Testis (tissue), 3 donors: ENCODE measurements around the gene KIR2DL4. TPM values are rescaled to one million over a fixed set of nuclear protein-coding genes. Genes with fewer than 3 reads are reported as not detected.
"Not testable (repeated sequence)": the region's sequence is repeated elsewhere in the genome, so short reads cannot be mapped to it uniquely, and the experiment has no call there.

ENCODE experiments used
- DNase-seq: peaks from one replicate; pipeline ENCODE4 v3.0.0-alpha.2; 2019
- H3K27ac ChIP-seq, 2 donors: fragments of 200-600 bp; sonication (generic); one replicate each; pipeline ENCODE4 v1.5.1; 2019
- H3K27me3 ChIP-seq: fragments of 200-600 bp; sonication (generic); one replicate; pipeline ENCODE4 v1.5.1; 2019
- H3K36me3 ChIP-seq: fragments of 200-600 bp; sonication (generic); one replicate; pipeline ENCODE4 v1.5.1; 2017; ENCODE audit warnings: low read depth; ENCODE audit errors: missing control alignments
- H3K4me1 ChIP-seq: fragments of 200-600 bp; sonication (generic); one replicate; pipeline ENCODE4 v1.5.1; 2019
- H3K4me3 ChIP-seq, 2 donors: fragments of 200-600 bp; sonication (generic); one replicate each; pipeline ENCODE4 v1.5.1; 2017 to 2019
- H3K9me3 ChIP-seq: fragments of 200-600 bp; sonication (generic); one replicate; pipeline ENCODE4 v1.5.1; 2017
- POLR2A ChIP-seq: fragments of 450-650 bp; IDR thresholded peaks from one replicate; pipeline ENCODE4 v1.6.1; 2017; ENCODE audit warnings: antibody characterized with exemption, mild to moderate bottlenecking, moderate library complexity
- WGBS, 2 donors: methylation state at CpG; one replicate each; pipeline ENCODE4 v1.1.5; 2018; 5-methylcytosine and 5-hydroxymethylcytosine counted together
- intact Hi-C: fragments of 100-400 bp; cut with DNase I; formaldehyde crosslinking; loops from one replicate; pipeline ENCODE4 v1.15.1; 2023; ENCODE audit warnings: low total_unique reads
- polyA plus RNA-seq: library from polyadenylated mRNA; stranded (reverse); fragments of 350-450 nt; fragmentation: Illumina TruSeq; extraction: RNeasy Lipid Tissue Mini Kit (QIAGEN cat#74804); gene quantifications from one replicate; pipeline ENCODE4 v1.2.3, GENCODE V29; 2014; ENCODE audit warnings: low read depth, low replicate concordance; ENCODE audit not compliant: insufficient read depth
- total RNA-seq, 2 donors: library from RNA; depleted of rRNA; stranded (reverse); fragments of >200 nt; gene quantifications; one replicate each; pipeline ENCODE4 v1.2.3, GENCODE V29; 2016
- TF ChIP-seq, protein P1 (sequence below), 3 experiments: fragments of 450-650 bp in 2 of 3; fragments of 200-600 bp in 1 of 3; sonication (generic) in 1 of 3; IDR thresholded peaks; one replicate each; pipeline ENCODE4 v1.5.1; 2016 to 2019; ENCODE audit warnings: antibody characterized with exemption in 3 of 3, mild to moderate bottlenecking in 2 of 3, moderate library complexity in 1 of 3

KIR2DL4 gene
- total and polyA plus RNA-seq, 3 donors from 2014 or later = 0.31 TPM; not detected in 2

DNA sequence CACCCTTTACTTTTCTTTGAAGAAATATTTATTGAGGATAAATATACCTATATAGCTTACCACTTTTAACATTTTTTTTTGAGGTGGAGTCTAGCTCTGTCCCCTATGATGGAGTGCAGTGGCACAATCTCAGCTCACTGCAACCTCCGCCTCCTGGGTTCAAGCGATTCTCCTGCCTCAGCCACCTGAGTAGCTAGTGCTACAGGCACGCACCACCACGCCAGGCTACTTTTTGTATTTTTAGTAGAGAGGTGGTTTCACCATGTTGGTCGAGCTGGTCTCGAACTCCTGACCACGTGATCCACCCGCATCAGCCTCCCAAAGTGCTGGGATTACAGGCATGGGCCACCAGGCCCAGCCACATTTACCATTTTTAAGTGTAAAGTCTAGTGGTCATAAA is 27.6 kb upstream of the KIR2DL4 start:
- H3K36me3 ChIP-seq, H3K27ac ChIP-seq, H3K9me3 ChIP-seq, H3K4me1 ChIP-seq, H3K4me3 ChIP-seq, intact Hi-C loops, DNase-seq, H3K27me3 ChIP-seq: not testable (repeated sequence)
- WGBS, 2 donors = 81 to 86% methylated on average over 8 of the region's 8 CpGs

DNA sequence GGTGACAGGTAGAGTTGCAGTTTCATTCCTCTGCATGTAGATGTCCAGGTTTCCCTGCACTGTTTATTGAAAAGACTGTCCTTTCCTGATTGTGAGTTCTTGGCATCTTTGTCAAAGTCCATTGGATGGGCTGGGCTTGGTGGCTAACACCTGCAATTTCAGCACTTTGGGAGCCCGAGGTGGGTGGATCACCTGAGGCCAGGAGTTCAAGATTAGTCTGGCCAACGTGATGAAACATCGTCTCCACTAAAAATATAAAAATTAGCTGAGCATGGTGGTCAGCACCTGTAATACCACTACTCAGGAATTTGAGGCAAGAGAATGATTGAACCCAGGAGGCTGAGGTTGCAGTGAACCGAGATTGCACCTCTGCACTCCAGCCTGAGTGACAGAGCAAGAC is 25.6 kb upstream of the KIR2DL4 start:
- DNase-seq, H3K36me3 ChIP-seq, H3K27me3 ChIP-seq, intact Hi-C loops, H3K9me3 ChIP-seq, H3K4me3 ChIP-seq, H3K27ac ChIP-seq, H3K4me1 ChIP-seq: not testable (repeated sequence)
- WGBS, 2 donors = 68 to 80% methylated on average over 4 of the region's 4 CpGs

DNA sequence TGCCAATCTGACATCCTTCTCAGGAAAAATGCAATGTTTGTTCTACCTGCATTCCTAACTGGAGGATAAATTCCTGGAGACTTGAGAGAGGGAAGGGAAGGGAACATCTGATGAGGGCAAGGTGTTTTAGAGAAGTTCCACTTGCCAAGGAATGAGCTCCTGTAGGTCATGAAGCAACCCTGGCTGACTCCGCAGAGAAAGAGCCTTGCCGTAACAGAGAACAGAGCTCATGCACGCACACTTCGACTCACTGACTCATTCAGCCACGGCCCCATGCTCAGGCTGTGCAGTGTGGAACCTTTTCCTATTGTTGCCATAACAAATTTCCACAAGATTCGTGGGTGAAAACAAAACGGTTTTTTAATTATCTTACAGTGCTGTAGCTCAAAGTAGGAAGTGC is 24.5 kb upstream of the KIR2DL4 start:
- WGBS, 2 donors = 63 to 86% methylated on average over 7 of the region's 7 CpGs
- H3K9me3 ChIP-seq, H3K27ac ChIP-seq, H3K4me3 ChIP-seq, intact Hi-C loops, H3K27me3 ChIP-seq, H3K36me3 ChIP-seq, H3K4me1 ChIP-seq, DNase-seq: not testable (repeated sequence)

DNA sequence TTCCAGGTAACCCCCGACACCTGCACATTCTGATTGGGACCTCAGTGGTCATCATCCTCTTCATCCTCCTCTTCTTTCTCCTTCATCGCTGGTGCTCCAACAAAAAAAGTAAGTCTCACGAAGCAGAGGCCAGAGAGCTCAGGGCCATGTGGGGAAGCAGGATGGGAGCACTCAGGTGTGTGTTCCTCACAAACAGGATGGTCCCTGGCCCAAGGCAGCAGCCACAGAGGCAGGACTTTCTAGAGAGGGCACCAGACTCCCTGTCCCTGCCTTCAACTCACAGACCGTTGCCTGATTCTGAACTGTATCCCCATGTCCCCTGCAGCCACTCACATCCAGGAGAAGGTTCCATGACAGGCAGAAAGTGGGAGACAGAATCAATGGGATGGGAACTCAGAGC is 20.5 kb upstream of the KIR2DL4 start:
- H3K27me3 ChIP-seq, H3K36me3 ChIP-seq, DNase-seq, H3K4me3 ChIP-seq, H3K9me3 ChIP-seq, intact Hi-C loops, H3K27ac ChIP-seq, H3K4me1 ChIP-seq: not testable (repeated sequence)
- WGBS, 2 donors = 74 to 80% methylated on average over 4 of the region's 4 CpGs

DNA sequence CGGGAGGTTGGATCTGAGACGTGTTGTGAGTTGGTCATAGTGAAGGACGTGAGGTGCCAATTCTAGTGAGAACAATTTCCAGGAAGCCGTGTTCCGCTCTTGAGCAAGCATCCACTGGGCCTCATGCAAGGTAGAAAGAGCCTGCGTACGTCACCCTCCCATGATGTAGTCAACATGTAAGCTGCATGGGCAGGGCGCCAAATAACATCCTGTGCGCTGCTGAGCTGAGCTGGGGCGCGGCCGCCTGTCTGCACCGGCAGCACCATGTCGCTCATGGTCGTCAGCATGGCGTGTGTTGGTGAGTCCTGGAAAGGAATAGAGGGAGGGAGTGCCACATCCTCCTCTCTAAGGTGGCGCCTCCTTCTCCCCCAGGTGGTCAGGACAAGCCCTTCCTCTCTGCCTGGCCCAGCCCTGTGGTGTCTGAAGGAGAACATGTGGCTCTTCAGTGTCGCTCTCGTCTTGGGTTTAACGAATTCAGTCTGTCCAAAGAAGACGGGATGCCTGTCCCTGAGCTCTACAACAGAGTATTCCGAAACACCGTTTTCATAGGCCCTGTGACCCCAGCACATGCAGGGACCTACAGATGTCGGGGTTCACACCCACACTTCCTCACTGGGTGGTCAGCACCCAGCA is 17.2 kb upstream of the KIR2DL4 start:
- H3K27me3 ChIP-seq, H3K36me3 ChIP-seq, DNase-seq, H3K9me3 ChIP-seq, H3K4me1 ChIP-seq, H3K27ac ChIP-seq, H3K4me3 ChIP-seq, intact Hi-C loops: not testable (repeated sequence)
- WGBS, 2 donors = 85 to 86% methylated on average over 19 to 24 of the region's 24 CpGs

DNA sequence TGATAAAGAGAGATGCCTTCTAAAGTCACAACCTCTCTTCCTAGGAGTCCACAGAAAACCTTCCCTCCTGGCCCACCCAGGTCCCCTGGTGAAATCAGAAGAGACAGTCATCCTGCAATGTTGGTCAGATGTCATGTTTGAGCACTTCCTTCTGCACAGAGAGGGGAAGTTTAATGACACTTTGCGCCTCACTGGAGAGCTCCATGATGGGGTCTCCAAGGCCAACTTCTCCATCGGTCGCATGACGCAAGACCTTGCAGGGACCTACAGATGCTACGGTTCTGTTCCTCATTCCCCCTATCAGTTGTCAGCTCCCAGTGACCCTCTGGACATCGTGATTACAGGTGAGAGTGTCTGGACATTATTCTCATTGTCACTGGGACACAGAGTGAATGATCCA is 15.3 kb upstream of the KIR2DL4 start:
- H3K27ac ChIP-seq, H3K4me1 ChIP-seq, H3K9me3 ChIP-seq, H3K4me3 ChIP-seq, intact Hi-C loops, H3K27me3 ChIP-seq, H3K36me3 ChIP-seq, DNase-seq: not testable (repeated sequence)
- 76 to 84% methylated on average over 6 of the region's 6 CpGs for WGBS, 2 donors

DNA sequence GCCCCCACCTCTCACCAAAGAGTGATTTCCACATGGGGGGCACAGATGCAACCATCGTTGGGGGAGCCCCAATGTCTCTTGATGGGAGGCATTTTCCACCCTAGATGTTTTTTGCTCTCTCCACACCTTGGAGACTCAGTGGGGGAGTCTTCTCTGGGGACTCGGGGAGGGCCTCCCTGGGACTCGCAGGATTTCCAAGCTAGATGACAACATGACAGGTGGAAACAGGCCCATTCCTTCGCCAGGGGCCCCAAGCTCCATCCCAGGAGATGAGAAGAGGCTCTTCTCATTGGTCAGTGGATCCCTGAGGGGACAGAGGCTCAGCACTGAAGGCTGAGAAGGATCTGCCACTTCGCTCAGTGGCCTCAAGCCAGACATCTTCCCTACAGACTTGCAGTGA is 12.7 kb upstream of the KIR2DL4 start:
- intact Hi-C loops = no loop called here

DNA sequence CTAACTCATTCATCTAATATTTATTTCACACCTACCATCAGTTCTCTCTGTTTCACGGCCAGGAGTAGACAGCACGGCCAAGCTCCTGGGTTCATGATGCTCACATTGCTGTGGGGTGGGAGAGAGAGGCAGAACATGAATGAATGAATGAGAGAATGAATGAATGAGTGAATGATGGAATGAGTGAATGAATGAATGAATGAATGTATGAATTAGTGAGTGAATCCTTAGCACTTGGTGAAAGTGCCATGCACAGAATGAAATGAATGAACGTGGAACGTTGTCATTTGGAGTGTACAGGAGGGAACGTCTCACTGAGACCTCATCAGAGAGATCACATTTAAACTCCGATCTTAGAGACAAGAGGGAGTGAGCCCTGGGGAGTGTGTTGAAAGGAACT is 11.9 kb upstream of the KIR2DL4 start:
- intact Hi-C loops = no loop called here
- Histone ChIP-seq H3K4me3 (no peak overlapping the region), H3K4me1 (no peaks in the 10 kb centered on the region), H3K27ac (no peak overlapping the region), H3K9me3 (no peaks in the 10 kb centered on the region), H3K36me3 (no peaks in the 10 kb centered on the region), H3K27me3 (no peaks in the 10 kb centered on the region)
- TF ChIP-seq, protein P1, sequence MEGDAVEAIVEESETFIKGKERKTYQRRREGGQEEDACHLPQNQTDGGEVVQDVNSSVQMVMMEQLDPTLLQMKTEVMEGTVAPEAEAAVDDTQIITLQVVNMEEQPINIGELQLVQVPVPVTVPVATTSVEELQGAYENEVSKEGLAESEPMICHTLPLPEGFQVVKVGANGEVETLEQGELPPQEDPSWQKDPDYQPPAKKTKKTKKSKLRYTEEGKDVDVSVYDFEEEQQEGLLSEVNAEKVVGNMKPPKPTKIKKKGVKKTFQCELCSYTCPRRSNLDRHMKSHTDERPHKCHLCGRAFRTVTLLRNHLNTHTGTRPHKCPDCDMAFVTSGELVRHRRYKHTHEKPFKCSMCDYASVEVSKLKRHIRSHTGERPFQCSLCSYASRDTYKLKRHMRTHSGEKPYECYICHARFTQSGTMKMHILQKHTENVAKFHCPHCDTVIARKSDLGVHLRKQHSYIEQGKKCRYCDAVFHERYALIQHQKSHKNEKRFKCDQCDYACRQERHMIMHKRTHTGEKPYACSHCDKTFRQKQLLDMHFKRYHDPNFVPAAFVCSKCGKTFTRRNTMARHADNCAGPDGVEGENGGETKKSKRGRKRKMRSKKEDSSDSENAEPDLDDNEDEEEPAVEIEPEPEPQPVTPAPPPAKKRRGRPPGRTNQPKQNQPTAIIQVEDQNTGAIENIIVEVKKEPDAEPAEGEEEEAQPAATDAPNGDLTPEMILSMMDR (IDR thresholded peaks at IDR 0.05) = no peak
- no peak for TF ChIP-seq POLR2A
- no peak for DNase-seq
- 69 to 76% methylated on average over 6 of the region's 6 CpGs for WGBS, 2 donors

More for the DNA sequence above, 12.7 kb upstream of the KIR2DL4 start:
- TF ChIP-seq POLR2A = no peak
- TF ChIP-seq, protein P1 (IDR thresholded peaks at IDR 0.05) = no peak
- Histone ChIP-seq H3K4me3 (no peak overlapping the region), H3K27me3 (no peaks in the 10 kb centered on the region), H3K27ac (no peak overlapping the region), H3K4me1 (no peaks in the 10 kb centered on the region), H3K36me3 (no peaks in the 10 kb centered on the region), H3K9me3 (no peaks in the 10 kb centered on the region)
- 77 to 78% methylated on average over 4 to 5 of the region's 5 CpGs for WGBS, 2 donors
- no peak for DNase-seq
